Mammary epithelial cell (primary cell): ENCODE data around the gene ALDH2.

Experiments
- EZH2 ChIP-seq: IDR thresholded peaks from 2 replicates; pipeline ENCODE4 v1.6.1; 2012; ENCODE audit warnings: low read length, inconsistent platforms, borderline replicate concordance
- TF ChIP-seq, protein P1 (sequence below), 2 donors: IDR thresholded peaks in 1 of 2; conservative IDR thresholded peaks in 1 of 2; 2 replicates each; pipeline ENCODE4 v1.5.1; 2011 to 2012; ENCODE audit warnings: inconsistent platforms in 2 of 2, low read length in 2 of 2, mild to moderate bottlenecking in 2 of 2, control low read depth in 1 of 2, low read depth in 1 of 2; ENCODE audit not compliant: insufficient read depth in 1 of 2; ENCODE audit errors: extremely low read depth in 1 of 2

DNA sequence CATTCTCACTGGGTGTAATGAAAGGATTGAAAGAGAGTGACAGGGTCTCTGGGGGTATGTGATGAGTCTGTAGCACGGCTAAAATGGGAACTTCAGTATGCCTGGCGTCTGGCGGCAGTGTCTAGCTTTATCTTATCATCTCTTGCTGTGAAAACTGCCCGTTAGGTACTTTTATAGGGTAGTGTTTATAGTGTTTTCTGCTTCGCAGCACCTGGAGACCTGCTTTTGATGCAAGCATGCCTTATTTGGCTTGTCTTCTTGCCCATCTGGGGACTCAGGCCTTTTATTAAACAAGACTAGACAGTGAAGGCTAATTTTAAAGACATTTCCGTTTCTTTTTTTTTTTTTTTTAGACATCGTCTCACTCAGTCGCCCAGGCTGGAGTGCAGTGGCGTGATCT, 36.3 kb upstream of the ALDH2 start:
- TF ChIP-seq, protein P1, sequence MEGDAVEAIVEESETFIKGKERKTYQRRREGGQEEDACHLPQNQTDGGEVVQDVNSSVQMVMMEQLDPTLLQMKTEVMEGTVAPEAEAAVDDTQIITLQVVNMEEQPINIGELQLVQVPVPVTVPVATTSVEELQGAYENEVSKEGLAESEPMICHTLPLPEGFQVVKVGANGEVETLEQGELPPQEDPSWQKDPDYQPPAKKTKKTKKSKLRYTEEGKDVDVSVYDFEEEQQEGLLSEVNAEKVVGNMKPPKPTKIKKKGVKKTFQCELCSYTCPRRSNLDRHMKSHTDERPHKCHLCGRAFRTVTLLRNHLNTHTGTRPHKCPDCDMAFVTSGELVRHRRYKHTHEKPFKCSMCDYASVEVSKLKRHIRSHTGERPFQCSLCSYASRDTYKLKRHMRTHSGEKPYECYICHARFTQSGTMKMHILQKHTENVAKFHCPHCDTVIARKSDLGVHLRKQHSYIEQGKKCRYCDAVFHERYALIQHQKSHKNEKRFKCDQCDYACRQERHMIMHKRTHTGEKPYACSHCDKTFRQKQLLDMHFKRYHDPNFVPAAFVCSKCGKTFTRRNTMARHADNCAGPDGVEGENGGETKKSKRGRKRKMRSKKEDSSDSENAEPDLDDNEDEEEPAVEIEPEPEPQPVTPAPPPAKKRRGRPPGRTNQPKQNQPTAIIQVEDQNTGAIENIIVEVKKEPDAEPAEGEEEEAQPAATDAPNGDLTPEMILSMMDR (conservative IDR thresholded peaks at IDR 0.05 in 1 of 2, IDR thresholded peaks at IDR 0.05 in 1 of 2; ENCODE audit: extremely low read depth in 1 of 2, insufficient read depth in 1 of 2, low read depth in 1 of 2, low read length in 2 of 2), result no peak
- no peak for TF ChIP-seq EZH2
